Erythroblast (primary cell): ENCODE measurements around the gene DOCK8.
"Not testable (repeated sequence)": the region's sequence is repeated elsewhere in the genome, so short reads cannot be mapped to it uniquely, and the experiment has no call there.

Experiments
- GATA1 ChIP-seq: IDR thresholded peaks from 2 replicates; pipeline ENCODE4 v1.6.1; 2011; ENCODE audit warnings: low read depth, mild to moderate bottlenecking, control low read depth, low read length, moderate library complexity
- POLR2A ChIP-seq: IDR thresholded peaks from 2 replicates; pipeline ENCODE4 v1.6.1; 2011; ENCODE audit warnings: mild to moderate bottlenecking, low read length

DNA sequence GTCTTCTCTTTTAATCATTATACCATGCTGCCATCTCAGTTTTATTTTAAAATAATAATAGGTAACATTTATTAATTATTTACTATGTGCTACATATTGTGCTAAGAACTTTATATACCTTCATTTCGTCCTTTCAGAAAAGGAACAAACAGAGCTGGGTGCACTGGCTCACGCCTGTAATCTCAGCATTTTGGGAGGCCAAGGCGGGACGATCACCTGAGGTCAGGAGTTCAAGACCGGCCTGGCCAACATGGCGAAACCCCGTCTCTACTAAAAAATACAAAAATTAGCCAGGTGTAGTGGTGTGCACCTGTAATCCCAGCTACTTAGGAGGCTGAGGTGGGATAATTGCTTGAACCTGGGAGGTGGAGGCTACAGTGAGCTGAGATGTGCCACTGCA lies 4.4 kb downstream of the DOCK8 start:
- TF ChIP-seq POLR2A, GATA1: not testable (repeated sequence)
